CD4-positive, alpha-beta T cell treated with Interleukin-15 for 4 hours (primary cell): ENCODE data around the gene C1QTNF8.

Experiments
- DNase-seq: peaks from one replicate; pipeline ENCODE4 v3.0.0-alpha.2; 2020; ENCODE audit warnings: low spot score

The C1QTNF8 gene

GRCh38 chr16:1127971-1128715 lies 32.1 kb upstream of the C1QTNF8 start:
- DNase-seq = no peak

- no peak for DNase-seq
These were observed 31.1 kb upstream of the C1QTNF8 start for GRCh38 chr16:1127101-1127500.

GRCh38 chr16:1126586-1126985 lies 30.5 kb upstream of the C1QTNF8 start:
- no peak for DNase-seq

DNA sequence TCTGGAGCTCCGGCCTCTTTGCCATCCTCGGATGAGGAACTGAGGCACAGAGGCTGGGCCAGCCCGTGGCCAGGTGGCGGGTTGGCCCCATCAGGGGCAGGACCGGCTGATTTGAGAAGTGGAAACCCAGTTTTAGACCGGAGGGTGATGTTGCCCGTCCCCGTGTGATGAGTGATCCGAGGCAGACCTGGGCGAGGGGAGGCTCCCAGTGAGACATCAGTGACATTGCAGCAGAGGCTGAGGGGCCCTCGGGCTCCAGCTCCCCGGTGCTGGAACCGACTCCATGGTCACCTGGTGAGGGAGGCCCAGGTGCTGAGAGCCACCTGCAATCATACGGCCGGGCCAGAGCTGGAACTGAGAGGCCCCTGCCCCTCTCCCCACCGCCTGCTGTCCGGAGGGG lies 30.0 kb upstream of the C1QTNF8 start:
- no peak for DNase-seq

DNA sequence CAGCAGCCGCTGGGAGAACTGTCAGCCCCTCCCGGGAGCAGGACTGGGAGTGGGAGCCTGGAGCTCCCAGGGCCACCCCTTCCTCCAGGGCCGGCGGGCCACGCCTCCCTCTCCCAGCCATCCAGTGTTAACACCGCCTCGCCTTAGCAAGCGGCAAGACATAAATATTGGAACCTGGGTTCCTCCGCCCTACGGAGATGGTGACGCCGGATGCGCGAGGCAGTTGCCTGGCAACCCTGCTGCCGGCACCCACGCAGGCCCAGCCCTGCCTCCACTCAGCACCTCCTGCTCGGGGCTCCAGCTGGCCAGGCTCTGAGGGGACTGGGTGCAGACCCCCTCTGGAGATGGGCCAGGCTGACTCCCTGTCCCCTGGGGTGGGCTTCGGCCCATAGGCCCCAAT lies 29.4 kb upstream of the C1QTNF8 start:
- no peak for DNase-seq

GRCh38 chr16:1124795-1125194 lies 28.8 kb upstream of the C1QTNF8 start:
- no peak for DNase-seq

DNA sequence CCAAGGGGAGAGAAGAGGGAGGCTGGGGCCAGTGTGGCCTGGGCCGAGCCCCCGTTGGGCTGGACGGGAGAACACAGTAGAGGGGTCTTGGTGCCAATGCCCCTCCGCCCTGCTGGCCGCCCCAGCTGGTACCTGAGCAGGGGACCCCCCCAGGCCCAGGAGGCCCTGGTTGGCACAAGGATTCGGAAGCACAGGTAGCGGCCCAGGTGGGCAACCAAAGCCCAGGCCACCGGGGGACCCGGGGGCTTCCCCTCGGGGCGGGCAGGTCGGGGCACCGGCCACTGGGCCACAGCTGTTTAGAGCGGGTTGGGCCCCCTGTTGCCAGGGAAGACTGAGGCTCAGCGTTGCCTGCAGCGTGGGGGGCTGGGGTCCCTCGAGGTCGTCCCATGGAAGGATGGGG lies 28.2 kb upstream of the C1QTNF8 start:
- no peak for DNase-seq

- no peak for DNase-seq
These were observed 27.6 kb upstream of the C1QTNF8 start for GRCh38 chr16:1123525-1124230.

DNA sequence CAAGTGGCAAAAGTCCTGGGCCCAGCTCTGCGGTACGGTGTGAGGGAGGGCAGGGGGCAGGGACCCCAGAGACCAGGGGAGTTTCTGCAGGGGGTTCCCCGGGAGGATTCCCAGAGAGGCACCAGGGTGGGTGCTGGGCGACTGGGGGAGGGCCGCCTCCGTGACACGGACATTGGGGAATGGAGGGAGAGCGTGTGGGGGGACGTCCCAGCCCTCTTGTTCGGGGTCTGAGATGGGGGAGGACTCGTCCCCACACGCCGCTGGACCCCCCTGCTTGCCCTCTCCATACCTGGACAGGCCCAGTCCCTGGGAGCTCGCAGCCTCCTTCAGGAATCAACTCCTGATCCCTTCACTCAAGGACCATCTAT lies 26.3 kb upstream of the C1QTNF8 start:
- no peak for DNase-seq

GRCh38 chr16:1121601-1122397 lies 25.8 kb upstream of the C1QTNF8 start:
- DNase-seq = no peak

DNA sequence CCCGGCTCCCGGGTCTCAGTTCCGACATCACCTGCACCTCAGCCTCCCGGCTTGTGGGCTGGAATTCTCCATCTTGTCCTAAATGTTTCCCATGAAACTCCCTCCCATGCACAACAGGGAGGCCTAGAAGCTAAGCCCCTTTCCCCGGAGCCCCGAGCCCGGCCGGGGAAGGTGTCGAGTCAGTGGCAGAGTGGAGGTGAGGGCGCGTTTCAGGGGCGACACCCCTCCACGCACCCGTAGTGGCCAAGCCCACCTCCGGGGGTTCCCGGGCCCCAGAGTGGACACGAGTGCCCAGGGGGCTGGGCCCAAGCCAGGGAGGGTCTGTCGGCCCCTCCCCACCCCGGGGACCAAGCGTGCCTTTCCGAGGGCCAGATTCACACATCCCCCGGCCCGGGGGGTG lies 25.0 kb upstream of the C1QTNF8 start:
- no peak for DNase-seq

- DNase-seq = no peak
These were observed 24.5 kb upstream of the C1QTNF8 start for GRCh38 chr16:1120577-1120941.

DNA sequence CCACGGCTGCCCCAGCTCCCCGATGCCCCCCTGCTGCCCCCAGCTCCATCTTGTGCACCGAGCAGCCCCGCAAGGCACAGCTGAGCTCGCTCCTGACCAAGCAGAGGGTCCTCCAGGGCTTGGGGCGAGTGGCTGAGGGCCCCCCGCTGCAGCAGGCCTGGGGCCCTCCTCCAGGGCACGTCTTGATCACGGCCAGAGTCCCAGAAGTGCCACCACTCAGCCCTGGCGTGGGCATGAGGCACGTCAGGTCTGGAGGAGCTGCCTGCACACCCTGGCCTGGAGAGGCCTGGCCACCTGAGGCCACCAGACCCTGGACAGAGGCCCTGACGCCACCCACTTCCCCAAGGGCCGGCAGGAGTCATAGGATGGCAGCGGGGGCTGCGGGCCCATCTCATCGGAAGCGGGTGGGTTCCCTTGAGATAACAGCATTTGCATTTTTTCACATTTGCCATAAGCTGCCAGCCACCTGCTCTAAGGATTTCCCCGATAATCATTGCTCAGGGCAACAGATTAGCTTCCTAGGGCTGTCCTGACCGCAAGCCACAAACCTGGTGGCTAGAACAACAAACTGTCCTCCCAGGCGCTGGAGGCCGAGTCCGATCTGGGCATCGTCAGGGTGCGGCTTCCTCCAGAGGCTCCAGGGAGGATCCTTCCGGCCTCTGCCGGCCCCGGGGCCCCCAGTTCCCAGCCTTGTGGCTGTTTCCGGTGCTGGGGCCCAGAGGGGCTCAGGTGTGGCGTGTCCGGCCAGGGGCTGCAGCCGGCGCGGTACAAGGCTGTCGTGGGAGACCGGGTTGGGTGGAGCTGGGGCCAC lies 23.9 kb upstream of the C1QTNF8 start:
- DNase-seq = no peak

DNA sequence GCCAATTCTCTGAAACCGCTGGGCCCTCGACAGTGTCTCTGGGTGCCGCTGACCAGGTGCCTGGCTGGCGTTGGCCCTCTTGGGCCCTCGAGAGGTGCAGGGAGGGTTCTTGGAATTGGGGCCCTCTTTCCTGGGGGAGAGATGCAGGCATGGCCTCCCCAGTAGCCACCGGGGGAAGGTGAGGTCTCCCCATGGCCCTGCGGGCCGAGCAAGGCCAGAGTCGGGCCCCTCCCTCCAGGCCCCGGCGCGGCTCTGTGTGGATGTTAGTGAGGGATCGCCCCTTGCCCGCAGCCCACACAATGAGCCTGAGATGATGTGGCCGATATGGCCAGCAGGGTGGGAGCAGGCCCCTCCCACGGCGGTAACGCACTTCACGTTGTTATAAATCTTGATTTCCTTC lies 23.1 kb upstream of the C1QTNF8 start:
- no peak for DNase-seq

GRCh38 chr16:1117926-1118325 lies 21.9 kb upstream of the C1QTNF8 start:
- no peak for DNase-seq

GRCh38 chr16:1117176-1117900 lies 21.3 kb upstream of the C1QTNF8 start:
- DNase-seq = no peak

DNA sequence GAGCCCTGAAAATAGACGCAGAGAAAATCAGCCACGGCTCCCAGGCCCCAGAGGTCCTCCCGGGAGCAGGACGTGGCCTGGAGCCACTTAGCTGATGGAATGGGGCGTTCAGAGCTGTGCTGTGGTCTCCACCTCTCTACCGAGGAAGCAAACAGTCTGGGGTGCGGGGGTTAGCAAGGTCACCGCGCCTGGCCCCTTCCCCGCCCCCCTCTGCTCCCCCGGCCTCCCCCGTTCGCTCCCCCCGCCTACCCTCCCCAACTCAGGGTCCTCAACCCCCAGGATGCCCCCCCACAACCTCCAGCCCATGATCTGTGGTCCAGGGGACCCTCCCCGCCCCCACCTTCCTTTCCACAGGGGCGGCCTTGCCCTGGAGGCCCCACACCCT lies 20.6 kb upstream of the C1QTNF8 start:
- no peak for DNase-seq

DNA sequence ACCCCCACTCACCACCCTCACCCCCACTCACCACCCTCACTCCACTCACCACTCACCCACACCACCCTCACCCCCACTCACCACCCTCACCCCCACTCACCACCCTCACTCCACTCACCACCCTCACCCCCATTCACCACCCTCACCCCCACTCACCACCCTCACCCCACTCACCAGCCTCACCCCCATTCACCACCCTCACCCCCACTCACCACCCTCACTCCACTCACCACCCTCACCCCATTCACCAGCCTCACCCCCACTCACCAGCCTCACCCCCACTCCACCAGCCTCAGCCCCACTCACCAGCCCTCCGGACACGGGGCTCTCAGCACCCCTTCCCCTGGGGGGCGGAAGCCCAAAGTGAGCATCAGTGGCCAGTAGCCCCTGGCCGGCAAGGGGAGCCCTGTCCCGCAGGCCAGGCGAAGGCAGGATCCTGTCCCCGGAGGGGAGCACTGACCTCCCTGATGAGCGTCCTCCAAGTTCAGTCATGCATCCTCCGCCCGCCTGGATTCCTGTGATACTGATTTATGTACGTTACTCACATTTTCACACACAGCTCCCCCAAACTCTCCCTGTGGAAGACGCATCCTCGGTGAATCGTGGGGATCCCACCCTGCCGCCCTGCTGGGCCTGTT lies 18.0 kb upstream of the C1QTNF8 start:
- no peak for DNase-seq

DNA sequence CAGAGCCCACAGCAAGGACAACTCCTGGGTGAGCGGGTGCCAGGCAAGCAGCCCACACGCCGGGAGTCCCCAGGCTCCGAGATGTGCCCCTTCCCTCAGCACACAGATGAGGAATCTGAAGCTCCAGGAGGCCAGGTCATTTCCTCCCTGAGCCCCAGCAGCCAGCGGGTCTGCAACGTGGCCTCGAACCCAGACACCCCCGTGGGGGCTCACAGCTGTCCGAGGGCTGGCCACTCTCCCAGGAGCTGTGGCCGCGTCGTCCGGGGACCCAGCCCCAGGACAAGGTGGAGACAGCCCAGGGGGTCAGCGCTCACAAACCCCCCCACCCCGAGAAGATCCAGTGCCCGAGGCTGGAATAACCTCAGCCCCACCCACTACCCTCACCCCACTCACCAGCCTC lies 17.4 kb upstream of the C1QTNF8 start:
- no peak for DNase-seq

GRCh38 chr16:1112506-1113184 lies 16.6 kb upstream of the C1QTNF8 start:
- no peak for DNase-seq

DNA sequence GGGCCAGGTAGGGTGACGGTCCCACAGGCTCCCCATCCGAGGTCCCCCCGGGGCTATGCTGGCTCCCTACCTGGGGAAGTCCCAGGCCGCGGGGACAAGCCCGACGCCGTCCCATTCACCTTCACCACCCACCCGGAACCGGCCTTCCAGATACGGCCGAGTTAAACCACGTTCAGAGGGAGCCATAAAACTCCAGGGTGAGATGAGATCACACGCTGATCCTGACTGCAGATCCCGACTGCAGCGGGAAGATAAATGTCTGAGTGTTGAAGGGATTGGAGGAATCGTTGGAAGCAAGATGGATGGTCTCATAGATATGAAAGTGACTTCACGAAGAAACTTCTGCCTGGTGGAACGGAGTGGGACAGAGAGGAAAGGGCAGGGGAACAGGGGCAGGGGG lies 13.6 kb upstream of the C1QTNF8 start:
- no peak for DNase-seq
